Transverse colon (tissue), 4 donors: ENCODE data around the gene IL9R.

Source experiments
- EP300 ChIP-seq: sonication (generic); formaldehyde crosslinking; IDR thresholded peaks from one replicate; pipeline ENCODE4 v1.6.1; 2017; ENCODE audit warnings: antibody characterized with exemption, low read depth
- POLR2A ChIP-seq: fragments of 450-650 bp; IDR thresholded peaks from one replicate; pipeline ENCODE4 v1.6.1; 2016; ENCODE audit warnings: antibody characterized with exemption, mild to moderate bottlenecking, moderate library complexity
- POLR2AphosphoS5 ChIP-seq, 3 donors: sonication (generic); formaldehyde crosslinking; IDR thresholded peaks; one replicate each; pipeline ENCODE4 v1.6.1; 2016; ENCODE audit warnings: antibody characterized with exemption in 3 of 3
- TF ChIP-seq, protein P1 (sequence below), 5 experiments: fragments of 200-600 bp in 3 of 5; fragments of 450-650 bp in 2 of 5; sonication (generic) in 3 of 5; IDR thresholded peaks; 1 replicate in 2 of 5; 2 replicates in 3 of 5; pipeline ENCODE4 v1.5.1; 2016 to 2017; ENCODE audit warnings: antibody characterized with exemption in 5 of 5, inconsistent platforms in 3 of 5, mild to moderate bottlenecking in 2 of 5, moderate library complexity in 1 of 5

DNA sequence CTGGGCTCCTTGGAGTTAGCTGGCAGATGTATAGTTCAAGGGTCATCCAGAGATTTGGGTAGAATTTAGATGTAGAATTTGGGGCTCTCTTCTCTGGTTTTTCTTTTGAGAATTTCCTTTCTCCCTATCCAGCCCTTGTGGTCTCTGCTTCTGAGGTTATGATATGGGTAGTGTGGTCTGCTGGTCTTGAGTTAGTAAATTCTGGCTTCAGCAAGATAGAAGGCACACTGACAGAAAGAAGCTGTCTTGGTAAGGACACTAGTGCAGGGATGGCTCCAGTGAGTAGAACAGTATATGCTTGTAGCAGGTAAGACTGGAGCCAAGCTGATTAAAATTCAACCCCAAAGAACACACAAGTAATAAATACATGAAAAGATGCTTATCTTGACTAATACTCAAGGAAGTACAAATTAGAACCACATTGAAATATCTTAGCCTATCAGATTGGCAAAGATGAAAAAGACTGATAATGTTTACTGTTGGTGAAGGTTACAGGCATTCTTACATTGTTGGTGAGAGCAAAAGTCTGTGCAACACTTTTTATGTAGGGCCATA, 2.1 kb upstream of the IL9R start:
- no peak for TF ChIP-seq POLR2AphosphoS5 (IDR thresholded peaks at IDR 0.05)
- TF ChIP-seq, protein P1, sequence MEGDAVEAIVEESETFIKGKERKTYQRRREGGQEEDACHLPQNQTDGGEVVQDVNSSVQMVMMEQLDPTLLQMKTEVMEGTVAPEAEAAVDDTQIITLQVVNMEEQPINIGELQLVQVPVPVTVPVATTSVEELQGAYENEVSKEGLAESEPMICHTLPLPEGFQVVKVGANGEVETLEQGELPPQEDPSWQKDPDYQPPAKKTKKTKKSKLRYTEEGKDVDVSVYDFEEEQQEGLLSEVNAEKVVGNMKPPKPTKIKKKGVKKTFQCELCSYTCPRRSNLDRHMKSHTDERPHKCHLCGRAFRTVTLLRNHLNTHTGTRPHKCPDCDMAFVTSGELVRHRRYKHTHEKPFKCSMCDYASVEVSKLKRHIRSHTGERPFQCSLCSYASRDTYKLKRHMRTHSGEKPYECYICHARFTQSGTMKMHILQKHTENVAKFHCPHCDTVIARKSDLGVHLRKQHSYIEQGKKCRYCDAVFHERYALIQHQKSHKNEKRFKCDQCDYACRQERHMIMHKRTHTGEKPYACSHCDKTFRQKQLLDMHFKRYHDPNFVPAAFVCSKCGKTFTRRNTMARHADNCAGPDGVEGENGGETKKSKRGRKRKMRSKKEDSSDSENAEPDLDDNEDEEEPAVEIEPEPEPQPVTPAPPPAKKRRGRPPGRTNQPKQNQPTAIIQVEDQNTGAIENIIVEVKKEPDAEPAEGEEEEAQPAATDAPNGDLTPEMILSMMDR (IDR thresholded peaks at IDR 0.05): no peak
- no peak for TF ChIP-seq POLR2A
- TF ChIP-seq EP300: no peak
